HCT116 (cell line): Measurements from ENCODE around the gene AKT1. TPM values are rescaled to one million over a fixed set of nuclear protein-coding genes. Genes with fewer than 3 reads are reported as not detected.

Source experiments
- ATAC-seq: fragments of 200-7000 bp; cut with Tn5 transposase; 2 replicates; pipeline ENCODE4 v1.9.1; 2020; ENCODE audit warnings: mild to moderate bottlenecking, moderate library complexity
- BruUV-seq: library from RNA; stranded (reverse); fragments of 400-500 nt; replicated peaks from 2 replicates; lab custom pipeline; 2021; lab: Mats Ljungman, UMichigan
- CTCF ChIA-PET: fragments of 300-600 bp; sonication (Branson Sonifier 250); formaldehyde crosslinking; loops from one replicate; lab custom pipeline; 2021; ENCODE audit warnings: antibody characterized with exemption; lab: Charles Lee
- POLR2A ChIA-PET: fragments of 300-600, 350-600 bp; sonication (Branson Sonifier 250); formaldehyde crosslinking; loops from one replicate; lab custom pipeline; 2021; ENCODE audit warnings: antibody characterized with exemption; lab: Charles Lee
- RAD21 ChIA-PET, 2 experiments: fragments of 300-600 bp; sonication (Branson Sonifier 250); formaldehyde crosslinking; loops; one replicate each; lab custom pipeline; 2023; ENCODE audit warnings: low total read pairs in 2 of 2; ENCODE audit not compliant: uncharacterized antibody in 2 of 2, unreplicated experiment in 2 of 2, low non-redundant PET in 1 of 2; lab: Charles Lee
- DNase-seq: peaks from one replicate; pipeline ENCODE4 v3.0.0-alpha.2; 2010; ENCODE audit warnings: low read depth, low spot score
- H2AFZ ChIP-seq: fragments of 200-600 bp; shearing (Covaris generic), sonication (generic); 2 replicates; pipeline ENCODE4 v1.6.1; 2017; ENCODE audit warnings: low read depth, mixed run types, mixed read lengths, antibody characterized with exemption, low read length; ENCODE audit not compliant: poor library complexity, severe bottlenecking
- H3K27ac ChIP-seq: 2 replicates; pipeline ENCODE4 v1.5.1; 2012; ENCODE audit warnings: low read depth, low read length
- H3K27me3 ChIP-seq: fragments of 200-600 bp; sonication (generic); 2 replicates; pipeline ENCODE4 v1.6.1; 2016; ENCODE audit warnings: mixed run types, low read length, mixed read lengths; ENCODE audit not compliant: insufficient read depth
- H3K36me3 ChIP-seq, 2 experiments: fragments of 200-500 bp in 1 of 2; fragments of 200-600 bp in 1 of 2; sonication (Bioruptor generic) in 1 of 2; sonication (generic) in 1 of 2; 2 replicates each; pipeline versions ENCODE4 v1.5.1 to v1.6.1; 2014 to 2016; ENCODE audit warnings: low read length in 2 of 2, inconsistent platforms in 1 of 2, mixed read lengths in 1 of 2, mixed run types in 1 of 2; ENCODE audit not compliant: insufficient read depth in 2 of 2, control insufficient read depth in 1 of 2
- H3K4me1 ChIP-seq, 2 experiments: fragments of 200-600 bp in 1 of 2; sonication (generic) in 1 of 2; 2 replicates each; pipeline versions ENCODE4 v1.5.1 to v1.6.1; 2012 to 2017; ENCODE audit warnings: low read length in 2 of 2, inconsistent platforms in 1 of 2, mild to moderate bottlenecking in 1 of 2, mixed read lengths in 1 of 2, mixed run types in 1 of 2, moderate library complexity in 1 of 2; ENCODE audit not compliant: insufficient read depth in 2 of 2, control insufficient read depth in 1 of 2
- H3K4me2 ChIP-seq: fragments of 200-600 bp; sonication (generic); 2 replicates; pipeline ENCODE4 v1.6.1; 2017; ENCODE audit warnings: mixed run types, low read length, mixed read lengths
- H3K4me3 ChIP-seq, 2 experiments: fragments of 200-600 bp in 1 of 2; sonication (generic) in 1 of 2; replicated peaks in 1 of 2; 2 replicates each; pipeline ENCODE4 v1.5.1; 2011 to 2016; ENCODE audit warnings: low read length in 2 of 2, control low read depth in 1 of 2, low read depth in 1 of 2, mild to moderate bottlenecking in 1 of 2, mixed read lengths in 1 of 2, mixed run types in 1 of 2
- H3K79me2 ChIP-seq: fragments of 200-600 bp; sonication (generic); 2 replicates; pipeline ENCODE4 v1.6.1; 2017; ENCODE audit warnings: mild to moderate bottlenecking, mixed run types, low read length, moderate library complexity, mixed read lengths; ENCODE audit not compliant: insufficient read depth
- H3K9ac ChIP-seq: fragments of 200-600 bp; sonication (generic); 2 replicates; pipeline ENCODE4 v1.6.1; 2016; ENCODE audit warnings: low read length, mixed read lengths
- H3K9me2 ChIP-seq: fragments of 200-600 bp; sonication (generic), shearing (Covaris generic); 2 replicates; pipeline ENCODE4 v1.6.1; 2017; ENCODE audit warnings: mixed run types, mild to moderate bottlenecking, moderate library complexity; ENCODE audit not compliant: insufficient read depth
- H3K9me3 ChIP-seq, 2 experiments: fragments of 200-500 bp in 1 of 2; fragments of 200-600 bp in 1 of 2; sonication (Bioruptor generic) in 1 of 2; sonication (generic) in 1 of 2; 2 replicates each; pipeline ENCODE4 v1.6.1; 2014 to 2017; ENCODE audit warnings: low read length in 2 of 2, mixed read lengths in 2 of 2, inconsistent platforms in 1 of 2, low read depth in 1 of 2, mild to moderate bottlenecking in 1 of 2, mixed run types in 1 of 2, moderate library complexity in 1 of 2; ENCODE audit not compliant: control insufficient read depth in 1 of 2, insufficient read depth in 1 of 2
- H4K20me1 ChIP-seq: fragments of 200-600 bp; sonication (generic), shearing (Covaris generic); 2 replicates; pipeline ENCODE4 v1.6.1; 2017; ENCODE audit warnings: mixed run types, mild to moderate bottlenecking, moderate library complexity; ENCODE audit not compliant: insufficient read depth
- CBX3 ChIP-seq: IDR thresholded peaks from 2 replicates; pipeline ENCODE4 v1.6.1; 2012; ENCODE audit warnings: low read depth
- EZH2 ChIP-seq: fragments of 200-600 bp; sonication (generic); IDR thresholded peaks from 2 replicates; pipeline ENCODE4 v1.6.1; 2017; ENCODE audit warnings: antibody characterized with exemption, mixed run types
- EZH2phosphoT487 ChIP-seq: fragments of 200-600 bp; IDR thresholded peaks from 2 replicates; pipeline ENCODE4 v1.6.1; 2018; ENCODE audit warnings: antibody characterized with exemption, borderline replicate concordance
- JUND ChIP-seq: IDR thresholded peaks from 2 replicates; pipeline ENCODE4 v1.6.1; 2012
- MAX ChIP-seq: IDR thresholded peaks from 2 replicates; pipeline ENCODE4 v1.6.1; 2012
- POLR2AphosphoS5 ChIP-seq: IDR thresholded peaks from 2 replicates; pipeline ENCODE4 v1.6.1; 2011; ENCODE audit warnings: mild to moderate bottlenecking, low read depth, low read length, moderate library complexity
- RAD21 ChIP-seq: IDR thresholded peaks from 2 replicates; pipeline ENCODE4 v1.6.1; 2012; ENCODE audit warnings: low read depth, mild to moderate bottlenecking
- REST ChIP-seq: IDR thresholded peaks from 2 replicates; pipeline ENCODE4 v1.6.1; 2012; ENCODE audit warnings: low read depth
- SIN3A ChIP-seq: IDR thresholded peaks from 2 replicates; pipeline ENCODE4 v1.6.1; 2012; ENCODE audit warnings: low read depth
- SP1 ChIP-seq: IDR thresholded peaks from 2 replicates; pipeline ENCODE4 v1.6.1; 2012; ENCODE audit warnings: low read depth
- TCF7L2 ChIP-seq: IDR thresholded peaks from 2 replicates; pipeline ENCODE4 v1.7.0; 2011; ENCODE audit warnings: borderline replicate concordance, inconsistent platforms; ENCODE audit not compliant: insufficient read depth, insufficient read length; ENCODE audit errors: extremely low read depth
- YY1 ChIP-seq: IDR thresholded peaks from 2 replicates; pipeline ENCODE4 v1.6.1; 2011; ENCODE audit warnings: low read length, low read depth, moderate library complexity, mild to moderate bottlenecking; ENCODE audit not compliant: insufficient replicate concordance; ENCODE audit errors: extremely low read depth
- ZFX ChIP-seq: fragments of 450-650 bp; IDR thresholded peaks from 2 replicates; pipeline ENCODE4 v1.6.1; 2017
- ZNF274 ChIP-seq: fragments of 200-500 bp; sonication (Bioruptor generic); IDR thresholded peaks from 2 replicates; pipeline ENCODE4 v1.6.1; 2014; ENCODE audit warnings: mild to moderate bottlenecking, low read depth, low read length, inconsistent platforms
- intact Hi-C: fragments of 100-400 bp; cut with micrococcal nuclease; formaldehyde crosslinking; loops from 2 replicates; pipeline ENCODE4 v1.10.0; 2022
- total RNA-seq: library from RNA; stranded (reverse); gene quantifications from one replicate; pipeline ENCODE4 v1.2.1, GENCODE V29; 2021; ENCODE audit not compliant: unreplicated experiment

Gene AKT1
- total RNA-seq, 1 experiment from 2014 or later, result 152 TPM

GRCh38 chr14:104845033-104845666, 49.6 kb upstream of the AKT1 start:
- TF ChIP-seq EZH2, result no peak
- TF ChIP-seq RAD21, result no peak
- TF ChIP-seq JUND, result no peak
- TF ChIP-seq ZFX, result no peak
- no peak for TF ChIP-seq POLR2AphosphoS5
- no peak for TF ChIP-seq MAX
- no peak for TF ChIP-seq EZH2phosphoT487
- TF ChIP-seq REST, result no peak
- no peak for TF ChIP-seq ZNF274
- no peak for TF ChIP-seq SP1
- no peak for TF ChIP-seq SIN3A
- TF ChIP-seq CBX3, result no peak
- TF ChIP-seq TCF7L2, result no peak
- TF ChIP-seq YY1, result no peak
- Histone ChIP-seq H3K79me2 (no peaks in the 10 kb centered on the region), H3K9ac (no peak overlapping the region), H2AFZ (no peak overlapping the region), H3K36me3 (no peaks in the 10 kb centered on the region), H3K4me2 (no peak overlapping the region), H3K27me3 (no peaks in the 10 kb centered on the region; the same call in 1 of the 2 replicates), H3K9me3 (no peaks in the 10 kb centered on the region), H3K4me1 (no peaks in the 10 kb centered on the region), H4K20me1 (no peaks in the 10 kb centered on the region), H3K4me3 (no peak overlapping the region), H3K27ac (no peak overlapping the region), H3K9me2 (no peaks in the 10 kb centered on the region)
- BruUV-seq, result no TSS peak
- no peak for DNase-seq
- no peak for ATAC-seq
- ChIA-PET RAD21 (no interaction called here), POLR2A (no interaction called here), CTCF (no interaction called here)
- intact Hi-C loops, result no loop called here
